Lung (tissue), 12 donors: ENCODE measurements around the gene STXBP6. TPM values are rescaled to one million over a fixed set of nuclear protein-coding genes. Genes with fewer than 3 reads are reported as not detected.

Experiments used
- ATAC-seq: fragments of 200-7000 bp; cut with Tn5 transposase; one replicate; pipeline ENCODE4 v1.9.1; 2020; ENCODE audit warnings: moderate number of reproducible peaks; ENCODE audit not compliant: insufficient read depth, low FRiP score
- DNase-seq, 3 donors: peaks; one replicate each; pipeline ENCODE4 v3.0.0-alpha.2; 2013 to 2017
- H3K27ac ChIP-seq, 2 donors: one replicate each; pipeline ENCODE4 v1.5.1; 2013; ENCODE audit warnings: mild to moderate bottlenecking in 2 of 2, moderate library complexity in 2 of 2, control low read depth in 1 of 2, inconsistent platforms in 1 of 2, low read depth in 1 of 2, low read length in 1 of 2
- H3K27me3 ChIP-seq, 3 donors: one replicate each; pipeline ENCODE4 v1.5.1; 2013; ENCODE audit warnings: low read length in 2 of 3; ENCODE audit not compliant: control insufficient read depth in 3 of 3, insufficient read depth in 3 of 3
- H3K36me3 ChIP-seq, 4 donors: one replicate each; pipeline ENCODE4 v1.5.1; 2013; ENCODE audit warnings: low read length in 4 of 4, mild to moderate bottlenecking in 1 of 4, moderate library complexity in 1 of 4; ENCODE audit not compliant: control insufficient read depth in 4 of 4, insufficient read depth in 4 of 4
- H3K4me1 ChIP-seq, 5 donors: one replicate each; pipeline ENCODE4 v1.5.1; 2013; ENCODE audit warnings: low read length in 5 of 5, mild to moderate bottlenecking in 2 of 5, moderate library complexity in 1 of 5; ENCODE audit not compliant: control insufficient read depth in 5 of 5, insufficient read depth in 5 of 5
- H3K4me3 ChIP-seq: one replicate; pipeline ENCODE4 v1.5.1; 2013; ENCODE audit warnings: mild to moderate bottlenecking, control low read depth, moderate library complexity
- H3K9ac ChIP-seq, 2 donors: one replicate each; pipeline ENCODE4 v1.5.1; 2013; ENCODE audit warnings: low read length in 2 of 2, control low read depth in 1 of 2; ENCODE audit not compliant: insufficient read depth in 1 of 2
- H3K9me3 ChIP-seq, 4 donors: one replicate each; pipeline ENCODE4 v1.5.1; 2013; ENCODE audit warnings: low read length in 3 of 4, mild to moderate bottlenecking in 1 of 4, moderate library complexity in 1 of 4; ENCODE audit not compliant: control insufficient read depth in 4 of 4, insufficient read depth in 3 of 4
- CTCF ChIP-seq: IDR thresholded peaks from 2 replicates; pipeline ENCODE4 v1.5.1; 2012; ENCODE audit warnings: mild to moderate bottlenecking; ENCODE audit errors: control extremely low read depth, extremely low read depth
- WGBS, 2 donors: extraction: QIAGEN DNeasy Blood & Tissue Kit; methylation state at CpG; one replicate each; pipeline ENCODE4 v1.1.7; 2013; 5-methylcytosine and 5-hydroxymethylcytosine counted together
- polyA plus RNA-seq, 2 donors: library from polyadenylated mRNA; stranded (reverse); fragments of 200-250 nt; gene quantifications; one replicate each; pipeline ENCODE4 v1.2.1, GENCODE V29; 2013
- total RNA-seq, 2 donors: library from RNA; depleted of rRNA in 1 of 2; stranded (reverse); fragments of >200 nt in 1 of 2; gene quantifications; one replicate each; pipeline ENCODE4 v1.2.1, GENCODE V29; 2014 to 2021
- donor health status: control.
- donor health status: control.
- donor health status: Bipolar disorder and iron deficiency.
- donor health status: healthy.
- donor health status: DM: yes; HTN: yes; CAD: no.

The STXBP6 gene
- total and polyA plus RNA-seq, 4 donors, result 9.3 to 42.5 (median 10.5) TPM

- WGBS, 2 donors, result 95 to 98% methylated on average over 5 of the region's 5 CpGs
- no peak overlapping the region for H3K4me3 ChIP-seq
- H3K4me1 ChIP-seq, result peaks cover 0 to 21% (median 2%) of the 10 kb centered on the region in 5 donors
- H3K36me3 ChIP-seq, result no peaks in the 10 kb centered on the region
- H3K9ac ChIP-seq, result no peak overlapping the region
- DNase-seq (no peak), ATAC-seq (no peak)
- H3K27ac ChIP-seq, result no peak overlapping the region
- H3K9me3 ChIP-seq, result no peaks in the 10 kb centered on the region
- H3K27me3 ChIP-seq, result no peaks in the 10 kb centered on the region
- no peak for TF ChIP-seq CTCF
Measured at GRCh38 chr14:25055005-25055404, 5.1 kb upstream of the STXBP6 start.

- no peak overlapping the region for H3K9ac ChIP-seq
- TF ChIP-seq CTCF, result no peak
- H3K4me3 ChIP-seq, result no peak overlapping the region
- WGBS, 2 donors, result 83 to 87% methylated on average over 1 of the region's 1 CpG
- ATAC-seq (no peak), DNase-seq (no peak)
- no peaks in the 10 kb centered on the region for H3K36me3 ChIP-seq
- H3K27ac ChIP-seq, result no peak overlapping the region
- peaks cover 0 to 21% (median 2%) of the 10 kb centered on the region in 5 donors for H3K4me1 ChIP-seq
- no peaks in the 10 kb centered on the region for H3K27me3 ChIP-seq
- H3K9me3 ChIP-seq, result no peaks in the 10 kb centered on the region
Measured at GRCh38 chr14:25053585-25053984, 3.6 kb upstream of the STXBP6 start.

- Histone ChIP-seq H3K36me3 (no peaks in the 10 kb centered on the region), H3K9me3 (no peaks in the 10 kb centered on the region), H3K4me1 (peaks cover 0 to 26% (median 2%) of the 10 kb centered on the region in 5 donors), H3K27me3 (no peaks in the 10 kb centered on the region), H3K27ac (no peak overlapping the region), H3K4me3 (no peak overlapping the region), H3K9ac (no peak overlapping the region)
- 85 to 86% methylated on average over 4 of the region's 4 CpGs for WGBS, 2 donors
- no peak for TF ChIP-seq CTCF
- no peak for ATAC-seq
- DNase-seq, result no peak
Measured at GRCh38 chr14:25052921-25053320, 3.0 kb upstream of the STXBP6 start.

- H3K27ac ChIP-seq, result no peak overlapping the region
- no peaks in the 10 kb centered on the region for H3K9me3 ChIP-seq
- H3K4me1 ChIP-seq, result peaks cover 0 to 32% (median 2%) of the 10 kb centered on the region in 5 donors
- peaks cover 0 to 1% (median 0%) of the 10 kb centered on the region in 4 donors for H3K36me3 ChIP-seq
- DNase-seq, result no peak
- no peak for ATAC-seq
- TF ChIP-seq CTCF, result no peak
- H3K4me3 ChIP-seq, result no peak overlapping the region
- no peaks in the 10 kb centered on the region for H3K27me3 ChIP-seq
- WGBS, 2 donors, result 30 to 32% methylated on average over 2 of the region's 2 CpGs
- H3K9ac ChIP-seq, result no peak overlapping the region
Measured at GRCh38 chr14:25052385-25052784, 2.4 kb upstream of the STXBP6 start.
